GM12878 (cell line): ENCODE data around the gene SLCO3A1. TPM values are rescaled to one million over a fixed set of nuclear protein-coding genes. Genes with fewer than 3 reads are reported as not detected.

Experiments
- ATAC-seq: fragments of 200-7000 bp; cut with Tn5 transposase; 3 replicates; pipeline ENCODE4 v1.9.1; 2020; ENCODE audit warnings: mild to moderate bottlenecking, moderate library complexity
- BruUV-seq: library from RNA; stranded (reverse); fragments of 400-500 nt; replicated peaks from 2 replicates; lab custom pipeline; 2021; lab: Mats Ljungman, UMichigan
- CTCF ChIA-PET: fragments of 300-600 bp; sonication (Branson Sonifier 250); formaldehyde crosslinking; extraction: SDS; loops from one replicate; lab custom pipeline; 2021; ENCODE audit warnings: inconsistent platforms; lab: Yijun Ruan, JAX
- POLR2A ChIA-PET: fragments of 350-600 bp; formaldehyde crosslinking; extraction: SDS; loops from one replicate; lab custom pipeline; 2021; ENCODE audit warnings: inconsistent platforms; lab: Charles Lee
- RAD21 ChIA-PET: fragments of 300-600 bp; sonication (Branson Sonifier 250); formaldehyde crosslinking; loops from one replicate; lab custom pipeline; 2023; ENCODE audit warnings: antibody characterized with exemption; ENCODE audit not compliant: unreplicated experiment; lab: Charles Lee
- SMC1A ChIA-PET: fragments of 300-600 bp; sonication (Branson Sonifier 250); formaldehyde crosslinking; loops from one replicate; lab custom pipeline; 2023; ENCODE audit not compliant: unreplicated experiment, uncharacterized antibody; lab: Charles Lee
- DNase-seq: peaks from one replicate; pipeline ENCODE4 v3.0.0-alpha.2; 2011; ENCODE audit warnings: low read depth, low spot score
- FAIRE-seq: peaks from 3 replicates; lab custom pipeline; 2011; peaks lifted over from hg19 to GRCh38; lab: Jason Lieb, UNC
- H2AFZ ChIP-seq: 2 replicates; pipeline ENCODE4 v1.6.0; 2011; ENCODE audit warnings: low read depth, low read length, control low read depth; ENCODE audit not compliant: control insufficient read depth
- H3K27ac ChIP-seq: 2 replicates; pipeline ENCODE4 v1.5.1; 2011; ENCODE audit warnings: control low read depth; ENCODE audit not compliant: control insufficient read depth, insufficient read depth
- H3K27me3 ChIP-seq, 2 experiments: replicated peaks in 1 of 2; 2 replicates each; pipeline versions ENCODE4 v1.6.0 to v1.6.1; 2011; ENCODE audit warnings: low read length in 1 of 2; ENCODE audit not compliant: control insufficient read depth in 2 of 2, insufficient read depth in 2 of 2
- H3K36me3 ChIP-seq, 2 experiments: 2 replicates each; pipeline ENCODE4 v1.5.1; 2011; ENCODE audit warnings: low read length in 1 of 2; ENCODE audit not compliant: control insufficient read depth in 2 of 2, insufficient read depth in 2 of 2
- H3K4me1 ChIP-seq: 2 replicates; pipeline ENCODE4 v1.6.1; 2011; ENCODE audit warnings: mild to moderate bottlenecking, low read length, moderate library complexity, mixed read lengths; ENCODE audit not compliant: control insufficient read depth, insufficient read depth
- H3K4me2 ChIP-seq: 2 replicates; pipeline ENCODE4 v1.6.0; 2011; ENCODE audit warnings: control low read depth; ENCODE audit not compliant: control insufficient read depth, insufficient read depth
- H3K4me3 ChIP-seq: fragments of 200-600 bp; sonication (generic); 2 replicates; pipeline ENCODE4 v1.5.1; 2016
- H3K79me2 ChIP-seq: 2 replicates; pipeline ENCODE4 v1.6.0; 2011; ENCODE audit warnings: low read length; ENCODE audit not compliant: control insufficient read depth, insufficient read depth
- H3K9ac ChIP-seq: 2 replicates; pipeline ENCODE4 v1.8.0; 2011; ENCODE audit warnings: low read length, control low read depth, mixed read lengths; ENCODE audit not compliant: control insufficient read depth, insufficient read depth
- H3K9me3 ChIP-seq: replicated peaks from 3 replicates; pipeline ENCODE4 v1.5.1; 2011; ENCODE audit warnings: mild to moderate bottlenecking, low read length; ENCODE audit not compliant: control insufficient read depth, insufficient read depth
- H4K20me1 ChIP-seq: 2 replicates; pipeline ENCODE4 v1.6.0; 2011; ENCODE audit not compliant: control insufficient read depth, insufficient read depth
- ATF7 ChIP-seq: fragments of 450-650 bp; IDR thresholded peaks from 2 replicates; pipeline ENCODE4 v1.6.1; 2016; ENCODE audit warnings: low read depth, mild to moderate bottlenecking
- CBFB ChIP-seq: IDR thresholded peaks from 2 replicates; pipeline ENCODE4 v1.6.1; 2016; ENCODE audit warnings: antibody characterized with exemption, low read depth
- E2F8 ChIP-seq: fragments of 450-650 bp; IDR thresholded peaks from 2 replicates; pipeline ENCODE4 v1.6.1; 2018; ENCODE audit warnings: mild to moderate bottlenecking, low read depth, moderate library complexity; ENCODE audit not compliant: partially characterized antibody
- ESRRA ChIP-seq: IDR thresholded peaks from 2 replicates; pipeline ENCODE4 v1.6.1; 2012; ENCODE audit warnings: mild to moderate bottlenecking, low read length, improper control_type of control experiment
- IKZF2 ChIP-seq, 2 experiments: fragments of 450-650 bp; IDR thresholded peaks; 2 replicates each; pipeline ENCODE4 v1.6.1; 2017; ENCODE audit warnings: mild to moderate bottlenecking in 2 of 2, moderate library complexity in 2 of 2
- IRF4 ChIP-seq: IDR thresholded peaks from 2 replicates; pipeline ENCODE4 v1.6.1; 2011; ENCODE audit warnings: low read depth, low read length
- NBN ChIP-seq: fragments of 450-650 bp; IDR thresholded peaks from 2 replicates; pipeline ENCODE4 v1.6.1; 2016
- SIX5 ChIP-seq: IDR thresholded peaks from 2 replicates; pipeline ENCODE4 v1.6.1; 2011; ENCODE audit warnings: mild to moderate bottlenecking, low read depth, low read length, moderate library complexity; ENCODE audit not compliant: severe bottlenecking
- SMAD1 ChIP-seq: fragments of 450-650 bp; IDR thresholded peaks from 2 replicates; pipeline ENCODE4 v1.6.1; 2018; ENCODE audit warnings: mild to moderate bottlenecking, low read depth; ENCODE audit not compliant: partially characterized antibody
- SREBF1 ChIP-seq: IDR thresholded peaks from 2 replicates; pipeline ENCODE4 v1.6.1; 2012; ENCODE audit warnings: mild to moderate bottlenecking, low read length
- SRF ChIP-seq, 2 experiments: IDR thresholded peaks; 2 replicates each; pipeline ENCODE4 v1.6.1; 2011; ENCODE audit warnings: low read depth in 2 of 2, low read length in 2 of 2, mild to moderate bottlenecking in 1 of 2, moderate library complexity in 1 of 2
- USF2 ChIP-seq: IDR thresholded peaks from 2 replicates; pipeline ENCODE4 v1.6.1; 2011; ENCODE audit warnings: low read depth, low read length, improper control_type of control experiment, borderline replicate concordance
- ZBED1 ChIP-seq: IDR thresholded peaks from 2 replicates; pipeline ENCODE4 v1.6.1; 2016; ENCODE audit warnings: borderline replicate concordance
- ZNF274 ChIP-seq: IDR thresholded peaks from one replicate; pipeline ENCODE4 v1.8.0; 2011; ENCODE audit not compliant: insufficient read length, insufficient read depth
- ZZZ3 ChIP-seq: IDR thresholded peaks from 2 replicates; pipeline ENCODE4 v1.6.1; 2011; ENCODE audit warnings: low read depth; ENCODE audit not compliant: control insufficient read depth, insufficient read length
- WGBS: methylation state at CpG from one replicate; pipeline ENCODE4 v1.1.6; 2016; ENCODE audit warnings: low lambda C conversion rate; ENCODE audit not compliant: insufficient replicate concordance, insufficient coverage; ENCODE audit errors: missing lambda C conversion rate; 5-methylcytosine and 5-hydroxymethylcytosine counted together
- in situ Hi-C: fragments of 300-500 bp; cut with MboI; formaldehyde crosslinking; loops from 9 replicates; pipeline ENCODE4 v1.14.3; 2018; ENCODE audit warnings: mixed read lengths
- intact Hi-C: fragments of 100-400 bp; cut with micrococcal nuclease; formaldehyde crosslinking; loops from one replicate; pipeline ENCODE4 v1.14.2; 2022; ENCODE audit not compliant: unreplicated experiment
- polyA plus RNA-seq, 11 experiments: library from polyadenylated mRNA; depleted of rRNA in 4 of 11; unstranded in 6 of 11; stranded (reverse) in 5 of 11; fragments of >200 nt; fragmentation: Nextera tagmentation in 4 of 11; fragmentation: Illumina TruSeq in 1 of 11; extraction: Ambion mirVana in 4 of 11; extraction: Trizol in 1 of 11; gene quantifications; 1 replicate in 1 of 11; 2 replicates in 10 of 11; pipeline versions ENCODE4 v1.2.1 to v1.2.3, GENCODE V29; 2011 to 2016; ENCODE audit warnings: inconsistent platforms in 2 of 11, missing spikeins in 2 of 11, low read depth in 1 of 11
- total RNA-seq, 4 experiments: library from RNA; depleted of rRNA in 3 of 4; stranded (reverse); fragments of >200 nt in 3 of 4; fragmentation: Illumina TruSeq in 1 of 4; extraction: Trizol in 1 of 4; gene quantifications; 2 replicates each; pipeline versions ENCODE4 v1.2.1 to v1.2.3, GENCODE V29; 2013 to 2021

The SLCO3A1 gene
- total and polyA plus RNA-seq, 10 of the 15 experiments (the other 5 are each of a cell fraction or from before 2014, with no cell fraction given) = 0.05 to 5.9 (median 0.31) TPM

DNA sequence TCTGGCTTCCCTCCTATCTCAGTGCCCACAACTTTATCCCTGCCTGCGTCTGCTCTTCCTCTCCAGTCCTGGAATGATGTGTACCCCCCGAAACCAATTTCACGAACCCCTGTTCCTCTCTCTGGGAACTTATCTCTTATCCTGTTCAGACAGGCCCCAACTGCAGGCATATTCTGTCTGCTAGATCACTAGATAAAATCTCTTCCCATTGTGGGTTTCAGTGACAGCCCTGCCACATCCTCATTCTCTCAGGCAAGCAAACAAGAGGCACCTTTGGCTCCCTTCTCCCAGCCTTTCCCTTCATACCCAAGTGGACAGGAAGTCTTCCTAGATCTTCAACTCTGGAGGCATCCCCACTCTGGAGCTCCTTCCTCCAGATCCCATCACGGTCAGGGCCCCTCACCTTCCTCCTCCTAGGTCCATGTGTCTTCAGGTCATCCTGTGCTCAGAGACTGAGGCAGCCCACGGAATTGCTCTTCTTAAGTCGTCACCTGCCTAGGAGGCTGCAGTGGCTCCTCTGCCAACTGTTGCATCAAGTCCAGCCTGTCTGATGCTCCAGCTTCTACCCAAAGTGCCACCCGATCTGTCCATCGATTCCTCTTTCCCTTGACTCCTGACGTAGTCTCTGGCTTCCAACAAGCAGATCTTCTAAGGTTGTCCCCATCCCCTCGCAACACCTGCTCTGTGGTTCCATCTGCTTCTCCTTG, 190.8 kb downstream of the SLCO3A1 start:
- no peak overlapping the region for H3K4me2 ChIP-seq
- in situ Hi-C loops (no loop called here), intact Hi-C loops (no loop called here)
- H2AFZ ChIP-seq = no peak overlapping the region
- BruUV-seq = no TSS peak
- H3K4me3 ChIP-seq = no peak overlapping the region
- H3K27ac ChIP-seq = no peak overlapping the region
- WGBS = 31% methylated on average over 10 of the region's 10 CpGs
- RAD21 ChIA-PET = no interaction called here
- H3K36me3 ChIP-seq = no peaks in the 10 kb centered on the region
- SMC1A ChIA-PET = no interaction called here
- CTCF ChIA-PET = interaction anchor here (1.0 kb wide), 1 partner anchor 194 kb away, joined by 3 read pairs; no protein-coding TSS in a partner anchor
- TF ChIP-seq SIX5 (no peak), ZBED1 (no peak), E2F8 (no peak), NBN (no peak), ZZZ3 (no peak), ZNF274 (no peak), IRF4 (no peak), CBFB (no peak), SMAD1 (no peak), ATF7 (no peak), USF2 (no peak), SREBF1 (no peak), IKZF2 (IDR thresholded peaks at IDR 0.05) (no peak), ESRRA (no peak), SRF (IDR thresholded peaks at IDR 0.05; ENCODE audit: low read depth in 2 of 2, low read length in 2 of 2) (no peak)
- FAIRE-seq (no peak), DNase-seq (no peak), ATAC-seq (no peak)
- H3K27me3 ChIP-seq = no peaks in the 10 kb centered on the region
- no peaks in the 10 kb centered on the region for H3K79me2 ChIP-seq
- no peaks in the 10 kb centered on the region for H3K4me1 ChIP-seq
- H4K20me1 ChIP-seq = no peaks in the 10 kb centered on the region
- no peaks in the 10 kb centered on the region for H3K9me3 ChIP-seq
- POLR2A ChIA-PET = no interaction called here
- H3K9ac ChIP-seq = no peak overlapping the region
